ENCODE measurements around the gene ATP8B4.
"Not testable (repeated sequence)": the region's sequence is repeated elsewhere in the genome, so short reads cannot be mapped to it uniquely, and the experiment has no call there.

ATP8B4 gene

DNA sequence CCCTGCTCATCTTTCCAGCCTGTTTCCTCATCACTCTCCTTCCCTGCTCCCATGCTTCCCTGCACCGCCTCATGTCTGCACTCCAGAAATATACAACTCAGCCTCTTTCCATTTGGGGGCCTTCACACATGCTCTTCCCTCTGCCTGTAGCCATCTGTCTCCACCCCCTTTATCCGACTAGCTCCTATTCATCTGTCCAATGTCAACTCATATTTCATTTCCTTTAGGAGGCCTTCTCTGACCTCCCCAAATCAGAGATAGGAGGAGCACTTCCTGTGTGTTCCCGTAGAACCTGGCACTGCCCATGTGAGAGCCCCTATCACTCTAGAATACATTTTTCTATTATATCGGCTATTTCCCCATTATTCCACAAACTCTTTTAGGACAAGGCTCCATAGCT is 10.6 kb downstream of the ATP8B4 start:
- no peak for DNase-seq

DNA sequence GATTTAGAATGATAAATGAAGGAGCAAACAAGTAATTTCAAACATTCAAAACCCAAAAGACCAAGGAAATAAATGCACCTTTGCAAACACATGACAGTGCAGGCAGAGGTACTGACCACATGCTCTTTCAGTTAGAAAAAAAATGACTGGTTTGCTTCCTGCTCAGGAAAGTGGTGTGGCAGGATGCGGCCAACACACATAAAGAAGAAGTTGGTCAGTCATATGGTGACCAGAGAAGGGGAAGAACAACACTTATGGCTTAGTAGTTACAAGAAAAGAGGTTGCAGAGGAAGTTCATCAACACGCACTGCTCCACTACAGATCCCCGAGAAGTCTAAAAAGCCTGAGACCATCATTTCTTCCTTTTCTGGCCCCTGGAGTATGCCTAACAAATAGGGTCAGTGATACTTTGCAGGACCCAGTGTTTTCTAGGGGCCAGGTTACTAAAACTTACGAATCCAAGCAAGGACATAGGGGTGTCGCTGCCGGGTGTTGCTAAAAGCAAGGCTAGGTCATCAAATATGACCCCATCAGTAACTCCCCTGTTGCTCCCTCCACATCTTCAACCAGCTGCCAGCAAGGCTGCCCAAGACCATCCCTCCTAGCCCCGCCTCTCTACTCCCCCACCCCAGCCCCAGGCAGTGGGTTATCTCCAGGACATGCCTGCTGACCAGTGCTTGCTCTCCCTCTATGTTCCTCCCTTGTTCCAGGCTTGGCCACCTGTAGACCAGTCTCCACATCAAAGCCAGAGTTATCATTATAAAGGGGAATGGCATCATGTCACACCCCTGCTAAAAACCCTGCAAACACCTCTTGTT is 11.2 kb downstream of the ATP8B4 start:
- DNase-seq = no peak

DNA sequence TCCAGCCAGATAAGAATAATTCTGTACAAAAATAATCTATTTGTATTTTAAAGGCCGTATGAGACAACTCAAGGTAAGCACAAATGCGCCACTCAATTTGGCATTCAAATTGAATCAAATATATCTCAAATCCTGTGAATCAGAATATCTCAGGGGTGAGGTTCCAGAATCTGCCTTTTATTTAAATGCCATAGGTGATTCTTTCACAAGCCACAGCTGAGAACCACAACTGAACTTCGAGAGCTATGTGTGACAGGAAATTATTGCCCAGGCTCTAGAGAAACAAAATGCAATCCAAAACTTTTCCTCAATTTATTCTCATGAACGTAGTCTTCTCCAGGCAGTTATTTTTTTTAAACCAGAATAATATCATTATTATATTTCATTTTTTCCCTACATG is 11.9 kb downstream of the ATP8B4 start:
- no peak for DNase-seq

DNA sequence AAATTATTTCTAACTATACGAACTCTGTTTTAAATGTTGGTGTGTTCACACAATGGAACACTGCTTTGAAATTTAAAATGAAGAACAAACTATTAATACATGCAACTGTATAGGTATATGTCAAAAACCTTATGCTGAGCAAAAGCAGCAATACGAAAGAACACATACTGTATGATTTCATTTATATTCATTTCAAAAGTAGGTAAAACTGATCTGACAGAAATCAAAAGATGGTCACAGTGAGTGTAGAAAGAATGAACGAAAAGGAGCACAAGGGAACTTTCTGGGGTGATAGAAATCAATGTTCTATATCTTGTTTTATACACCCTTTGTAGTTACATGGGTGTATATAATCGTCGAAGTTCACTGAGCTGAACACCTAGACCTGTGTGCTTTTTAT is 12.6 kb downstream of the ATP8B4 start:
- DNase-seq = no peak

DNA sequence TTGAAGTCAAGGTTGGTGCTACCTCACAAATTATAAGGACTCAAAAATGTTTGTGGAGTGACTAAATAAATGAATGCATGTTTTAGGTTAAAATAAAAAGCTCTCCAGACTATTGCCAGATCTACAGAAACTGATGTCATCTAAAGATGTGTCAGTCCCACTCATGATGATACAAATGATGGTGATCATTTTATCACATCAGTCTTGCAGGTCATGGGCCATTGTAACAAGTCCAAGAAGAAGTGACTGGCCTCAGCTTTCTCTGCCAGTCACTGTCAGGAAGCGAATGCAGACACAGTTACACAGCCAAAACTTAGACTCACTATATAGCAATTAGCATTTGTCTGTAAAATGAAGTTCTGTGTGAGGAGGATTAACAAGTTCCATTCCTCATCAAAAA is 18.5 kb downstream of the ATP8B4 start:
- no peak for DNase-seq

DNA sequence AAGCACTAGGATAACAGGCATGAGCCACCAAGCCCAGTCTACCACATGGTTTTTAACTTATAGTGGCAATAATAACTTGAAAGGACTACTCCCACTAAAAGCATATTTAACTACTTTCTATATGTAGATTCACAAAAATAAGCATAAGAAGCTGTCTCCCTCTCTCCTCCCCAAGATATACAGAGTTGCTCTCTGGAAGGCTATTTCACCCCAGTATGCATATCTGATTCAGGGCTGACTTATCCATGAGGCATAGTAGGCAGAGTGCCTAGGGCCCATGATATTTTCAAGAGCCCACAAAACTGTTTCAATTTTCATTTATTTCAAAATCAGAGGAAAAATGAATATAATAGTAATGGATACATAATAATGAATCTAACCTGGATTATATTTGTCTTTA is 20.5 kb downstream of the ATP8B4 start:
- no peak for DNase-seq

DNA sequence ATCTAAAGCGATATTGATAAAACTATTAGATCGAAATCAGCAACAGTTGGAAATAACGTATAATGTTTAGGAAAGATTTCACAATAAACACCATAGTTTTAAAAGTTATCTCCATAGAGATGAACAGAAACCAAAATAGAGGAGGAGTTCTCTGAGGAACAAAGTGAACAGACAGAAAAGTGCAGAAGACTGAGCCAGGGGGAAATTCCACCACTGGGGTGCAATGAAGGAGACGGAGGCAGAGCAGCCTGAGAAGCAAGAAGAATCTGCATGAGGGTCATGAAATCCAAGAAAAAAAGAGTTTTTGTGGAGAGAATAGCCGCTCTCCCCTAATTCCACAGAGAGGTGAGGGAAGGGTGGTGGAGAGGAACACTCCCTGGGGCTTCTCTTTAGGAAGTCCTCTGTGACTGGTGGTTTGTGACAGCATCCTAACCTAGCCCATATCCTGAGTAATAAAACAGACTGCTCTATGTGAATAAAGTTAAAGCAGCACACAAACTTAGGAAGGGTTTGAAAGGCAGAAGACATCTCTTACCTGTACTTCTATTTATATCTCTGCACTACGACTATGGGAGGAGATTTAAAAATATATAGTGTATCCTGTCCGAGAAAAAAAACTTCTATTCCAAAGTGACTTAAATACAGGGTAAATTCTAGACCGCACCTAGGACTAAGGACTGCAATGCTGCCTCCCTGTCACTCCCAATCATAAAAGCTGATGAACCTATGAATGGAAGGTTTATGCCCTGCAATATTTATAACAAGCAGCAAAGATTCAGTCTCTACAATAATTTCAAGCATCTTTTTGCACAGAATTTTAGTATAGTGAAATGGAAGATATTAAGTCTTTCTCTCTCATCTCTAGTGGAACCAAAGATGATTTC is 22.9 kb downstream of the ATP8B4 start:
- DNase-seq = no peak

DNA sequence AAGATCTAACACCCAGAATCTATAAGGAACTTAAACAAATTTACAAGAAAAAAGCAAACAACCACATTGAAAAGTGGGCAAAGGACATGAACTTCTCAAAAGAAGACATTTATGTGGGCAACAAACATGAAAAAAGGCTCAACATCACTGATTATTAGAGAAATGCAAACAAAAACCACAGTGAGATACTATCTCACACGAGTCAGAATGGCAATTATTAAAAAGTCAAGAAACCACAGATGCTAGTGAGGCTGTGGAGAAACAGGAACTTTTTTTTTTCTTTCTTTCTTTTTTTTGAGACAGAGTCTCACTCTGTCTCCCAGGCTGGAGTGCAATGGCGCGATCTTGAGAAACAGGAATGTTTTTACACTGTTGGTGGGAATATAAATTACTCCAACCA is 29.6 kb downstream of the ATP8B4 start:
- DNase-seq = not testable (repeated sequence)

DNA sequence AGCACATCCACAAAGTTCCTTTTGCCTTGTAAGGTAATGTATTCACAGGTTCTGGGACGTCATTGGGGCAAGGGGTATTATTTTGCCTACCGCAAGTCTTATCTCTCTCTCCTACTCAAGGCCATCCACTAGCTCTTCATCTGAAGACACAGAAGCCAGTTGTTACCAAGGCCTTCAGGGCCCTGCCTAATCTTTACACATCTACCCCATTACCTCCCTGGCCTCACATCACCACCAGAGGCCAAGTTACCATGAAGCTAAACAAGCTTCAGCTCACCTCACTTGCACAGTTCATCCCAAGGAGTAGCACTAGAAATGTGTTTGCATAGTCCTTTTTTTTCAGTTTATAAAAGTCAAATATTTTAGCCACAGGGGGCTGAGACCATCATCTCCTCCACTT is 34.1 kb downstream of the ATP8B4 start:
- no peak for DNase-seq

DNA sequence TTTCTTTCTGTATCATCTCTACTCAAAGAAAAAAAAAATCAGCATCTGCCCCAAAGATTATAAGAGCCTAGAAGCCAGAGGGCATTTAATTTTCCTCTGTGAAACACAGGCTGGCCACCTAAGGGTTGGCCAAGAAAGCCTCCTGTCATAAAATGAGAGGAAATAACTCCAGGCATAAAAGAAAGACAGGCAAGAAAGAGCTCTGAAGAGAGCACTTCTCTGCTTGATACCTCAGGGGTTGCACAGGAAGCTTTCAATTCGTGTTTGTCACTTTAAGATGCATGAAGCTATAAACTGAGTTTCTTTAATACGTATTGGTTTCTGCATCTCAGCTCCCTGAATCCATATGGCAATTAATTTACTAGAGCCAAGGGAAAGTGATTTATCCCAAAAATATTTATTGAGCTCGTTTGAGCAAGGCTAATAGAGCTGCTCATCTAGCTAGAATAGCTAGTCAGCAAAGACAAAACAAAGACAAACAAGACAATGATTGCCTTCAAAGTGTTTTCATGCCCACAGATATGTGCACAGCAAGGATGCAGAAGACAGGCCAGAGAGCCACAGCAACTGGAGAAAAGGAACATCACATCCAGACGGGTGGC is 35.5 kb downstream of the ATP8B4 start:
- DNase-seq = no peak

DNA sequence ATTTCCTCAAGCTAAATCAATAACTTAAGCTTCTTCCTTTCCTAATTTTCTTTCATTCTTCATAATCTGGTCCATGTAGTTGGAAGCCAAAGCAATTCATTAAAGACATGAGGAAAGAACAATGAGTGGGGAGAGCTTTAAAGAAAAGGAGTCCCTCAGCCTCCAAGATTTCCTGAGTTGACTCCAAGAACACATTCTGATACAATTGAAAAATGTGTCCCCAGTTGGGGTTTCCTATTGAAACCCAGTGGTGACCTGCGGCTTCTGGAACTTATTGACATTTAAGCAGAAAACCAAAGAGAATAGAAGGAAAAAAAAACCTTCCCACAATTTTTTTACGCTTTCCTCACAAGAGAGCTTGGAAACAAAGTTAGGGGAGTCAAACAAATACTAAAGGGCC is 37.0 kb downstream of the ATP8B4 start:
- DNase-seq = no peak

DNA sequence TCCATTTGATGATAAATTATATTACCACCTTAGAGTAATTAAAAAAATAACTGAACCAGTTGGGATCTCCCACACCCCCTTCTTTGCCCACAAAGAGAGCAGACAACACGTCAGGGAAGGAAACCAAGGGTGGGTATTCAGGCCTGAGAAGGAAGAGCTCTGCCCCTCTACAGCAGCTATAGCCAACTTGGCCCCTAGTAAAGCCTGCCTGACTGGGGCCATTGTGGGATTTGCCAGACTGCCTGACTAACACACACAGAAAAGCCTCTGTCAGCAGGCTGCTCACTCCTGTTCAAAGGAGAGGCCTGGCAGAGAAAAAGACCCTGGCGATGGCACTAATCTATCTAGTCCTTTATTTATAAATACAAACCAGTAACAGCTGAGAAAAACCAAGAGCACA is 41.4 kb downstream of the ATP8B4 start:
- DNase-seq = no peak

DNA sequence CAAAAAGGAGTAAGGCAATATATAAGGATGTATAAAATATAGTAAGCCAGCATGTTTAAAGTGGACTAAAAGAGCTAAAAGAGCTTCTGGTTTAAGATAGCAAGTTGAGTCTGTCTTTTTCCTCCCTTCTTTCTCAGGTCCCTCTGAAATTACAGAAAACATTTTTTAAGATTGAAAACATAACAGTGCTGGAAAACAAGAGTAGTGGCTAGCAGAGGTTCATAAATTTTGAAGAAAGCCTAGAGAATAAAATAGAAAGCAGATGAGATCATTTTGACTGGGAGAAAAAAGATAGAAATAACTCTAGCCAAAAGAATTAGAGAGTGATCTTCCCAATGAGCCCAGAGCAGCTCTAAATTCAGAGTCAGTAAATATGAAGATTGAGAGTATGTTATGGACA is 41.9 kb downstream of the ATP8B4 start:
- DNase-seq = no peak

DNA sequence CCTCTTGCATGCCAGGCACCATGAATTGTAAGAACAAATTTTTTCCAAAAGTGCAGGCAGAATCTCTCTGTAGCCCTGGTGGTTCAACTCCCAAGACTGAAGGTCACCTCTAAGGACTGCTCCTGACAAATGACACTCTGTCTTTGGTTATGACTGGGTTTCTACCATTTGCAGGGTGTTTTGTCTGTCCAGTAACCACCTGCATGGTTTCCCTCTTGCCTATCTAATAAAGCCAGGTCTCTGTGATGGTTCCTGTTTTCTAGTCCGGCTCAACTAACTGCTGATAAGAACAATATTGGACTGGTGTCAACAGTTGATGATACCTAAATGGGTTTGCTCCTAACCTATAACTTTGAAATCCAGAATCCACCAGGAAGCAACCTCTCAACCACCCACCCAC is 43.7 kb downstream of the ATP8B4 start:
- no peak for DNase-seq

DNA sequence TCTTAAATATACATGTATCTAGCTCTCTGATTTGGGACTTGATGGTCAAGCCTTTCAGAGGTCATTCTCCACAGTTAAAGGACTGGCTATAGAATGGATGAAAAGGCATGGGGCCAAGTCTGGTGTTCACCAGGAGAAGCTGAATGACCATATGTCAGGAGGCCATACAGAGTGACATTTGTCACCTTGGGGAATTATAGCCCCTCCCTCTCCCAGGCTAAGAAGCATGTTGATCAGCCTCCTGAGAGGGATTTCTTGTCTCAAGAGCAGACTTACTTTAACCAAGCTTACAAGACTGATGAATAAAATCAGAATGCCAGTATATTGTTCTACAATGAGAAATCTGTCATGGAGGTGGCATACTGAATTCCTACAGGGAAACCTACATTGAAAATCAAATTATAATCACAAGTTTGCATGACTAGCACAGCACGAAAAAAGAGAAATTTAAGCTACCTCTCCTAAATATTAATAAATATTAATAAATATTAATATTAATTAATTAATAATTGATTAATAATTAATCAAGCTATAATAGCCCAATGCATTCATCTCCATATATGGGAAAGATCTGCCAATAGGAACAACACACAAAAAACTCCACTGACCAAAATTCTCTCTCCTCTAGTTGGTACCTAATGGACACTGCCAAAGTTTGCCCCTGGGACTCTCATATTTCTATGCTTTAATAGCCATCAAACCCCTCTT is 47.3 kb downstream of the ATP8B4 start:
- DNase-seq = no peak

DNA sequence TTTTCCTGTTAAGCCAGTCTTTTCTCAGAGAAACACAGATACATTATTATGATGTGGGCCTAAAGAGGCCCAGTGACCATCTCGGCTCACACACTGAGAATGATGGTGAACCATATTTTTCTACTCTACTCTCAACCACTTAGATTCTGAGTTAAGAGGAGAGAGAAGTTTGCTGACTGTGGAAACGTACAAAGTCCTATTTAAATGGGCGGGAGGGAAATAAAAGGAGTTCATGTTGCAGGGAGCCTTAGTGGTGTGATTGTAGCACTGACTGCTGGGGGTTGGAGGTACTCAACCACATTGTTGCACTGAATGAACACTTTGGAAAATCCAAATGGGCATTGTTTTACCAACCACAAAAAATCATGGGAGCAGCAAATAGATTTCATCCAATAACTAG is 51.0 kb downstream of the ATP8B4 start:
- no peak for DNase-seq

DNA sequence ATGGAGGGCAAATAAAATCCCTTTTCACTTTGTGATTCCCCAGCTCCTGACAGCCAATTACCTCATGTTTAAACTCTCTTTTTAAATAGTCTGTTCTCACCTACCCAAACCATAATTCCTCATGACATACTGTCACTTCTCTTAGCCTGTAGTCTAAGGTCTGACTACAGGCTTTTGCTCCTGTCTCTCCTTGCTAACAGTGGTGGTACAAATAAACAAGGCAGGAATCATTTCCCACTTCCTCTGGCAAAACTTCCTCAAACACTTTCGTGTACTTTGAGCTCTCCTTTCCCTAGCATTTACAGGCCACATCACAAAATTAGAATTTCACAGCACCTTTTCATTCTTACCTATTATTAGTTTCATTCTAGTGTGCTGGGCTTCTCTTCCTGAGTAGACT is 51.8 kb downstream of the ATP8B4 start:
- DNase-seq = no peak

DNA sequence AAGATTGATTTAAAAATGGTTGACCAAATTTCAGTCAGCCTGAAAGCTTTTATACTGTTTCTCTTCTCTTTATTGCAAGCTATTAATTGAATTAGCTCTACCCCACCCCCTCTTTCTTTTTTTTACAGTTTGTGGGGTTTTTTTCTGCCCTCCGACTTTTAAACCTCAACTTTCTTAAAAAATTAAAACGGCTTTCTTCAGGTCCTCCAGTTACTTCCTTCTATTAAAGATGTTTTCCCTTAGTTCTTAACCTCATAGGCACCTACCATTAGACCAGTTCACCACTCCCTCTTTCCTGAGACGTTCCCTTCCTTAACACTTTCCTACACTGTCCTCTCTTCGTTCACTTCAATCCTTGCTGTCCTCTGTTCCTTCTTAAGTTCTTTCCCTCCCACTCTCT is 52.4 kb downstream of the ATP8B4 start:
- no peak for DNase-seq

DNA sequence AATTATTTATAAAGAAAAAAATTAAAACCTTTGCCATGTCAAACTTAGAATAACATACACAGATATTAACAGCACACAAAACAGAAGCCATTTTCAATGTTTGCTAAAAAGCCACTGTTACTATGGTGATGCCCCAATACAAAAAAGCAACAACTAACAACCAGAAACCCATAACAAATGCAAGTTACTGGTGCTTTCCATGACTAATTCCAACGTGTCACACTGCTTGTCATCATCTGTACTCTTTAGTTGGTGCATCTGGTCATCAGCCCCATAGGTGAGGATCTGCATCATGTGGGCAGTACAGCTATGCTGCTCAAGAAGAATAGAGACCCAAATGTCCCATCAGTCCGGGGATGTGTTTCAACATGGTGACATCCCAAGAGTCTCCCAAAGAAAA is 52.8 kb downstream of the ATP8B4 start:
- peak; percentile 36 for DNase-seq

DNA sequence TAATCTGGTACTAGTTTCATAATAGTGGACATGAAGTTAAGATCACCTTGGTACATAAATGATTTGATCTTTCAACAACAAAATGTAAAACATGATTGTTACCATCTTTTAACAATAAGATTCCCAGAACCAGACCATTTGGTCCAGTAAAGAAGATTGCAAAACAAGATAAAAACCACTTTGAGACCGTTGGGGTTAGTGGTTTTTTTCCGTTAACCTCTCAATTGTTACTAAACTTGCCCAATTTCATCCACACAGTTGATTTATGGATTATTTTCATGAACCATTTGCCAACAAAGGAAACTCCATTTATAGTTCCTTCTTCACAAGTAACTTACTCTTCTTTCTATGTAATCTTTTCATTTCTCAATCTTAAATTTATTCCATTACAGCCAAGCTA is 53.8 kb downstream of the ATP8B4 start:
- DNase-seq = no peak

DNA sequence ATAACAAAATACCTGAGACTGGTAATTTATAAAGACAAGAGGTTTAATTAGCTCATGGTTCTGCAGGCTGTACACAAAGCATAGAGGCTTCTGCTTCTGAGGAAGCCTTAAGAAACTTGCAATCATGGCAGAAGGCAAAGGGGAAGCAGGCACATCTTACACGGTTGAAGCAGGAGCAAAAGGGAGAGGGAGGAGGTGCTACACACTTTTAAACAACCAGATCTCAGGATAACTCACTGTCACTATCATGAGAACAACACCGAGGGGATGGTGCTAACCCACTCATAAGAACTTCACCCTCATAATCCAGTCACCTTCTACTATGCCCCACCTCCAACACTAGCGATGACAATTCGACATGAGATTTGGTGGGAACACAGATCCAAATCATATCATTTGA is 54.4 kb downstream of the ATP8B4 start:
- DNase-seq = no peak

DNA sequence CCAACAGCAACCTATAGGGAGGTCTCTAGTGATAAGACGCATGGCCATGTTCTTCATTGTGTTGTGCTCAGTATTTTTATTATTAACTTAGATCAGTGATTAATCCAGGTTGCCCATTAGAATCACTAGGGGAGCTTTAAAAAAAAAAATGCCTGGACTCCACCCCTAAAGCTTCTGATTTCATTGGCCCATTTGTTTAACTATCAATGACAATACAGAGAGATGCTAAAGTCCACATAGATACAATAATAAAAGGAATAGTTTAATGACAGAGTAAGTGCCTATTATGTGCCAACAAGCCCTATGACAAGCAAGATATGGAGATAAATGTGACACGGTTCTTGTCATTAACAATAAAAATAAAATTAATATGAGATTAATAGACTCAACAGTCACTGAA is 55.8 kb downstream of the ATP8B4 start:
- DNase-seq = no peak

DNA sequence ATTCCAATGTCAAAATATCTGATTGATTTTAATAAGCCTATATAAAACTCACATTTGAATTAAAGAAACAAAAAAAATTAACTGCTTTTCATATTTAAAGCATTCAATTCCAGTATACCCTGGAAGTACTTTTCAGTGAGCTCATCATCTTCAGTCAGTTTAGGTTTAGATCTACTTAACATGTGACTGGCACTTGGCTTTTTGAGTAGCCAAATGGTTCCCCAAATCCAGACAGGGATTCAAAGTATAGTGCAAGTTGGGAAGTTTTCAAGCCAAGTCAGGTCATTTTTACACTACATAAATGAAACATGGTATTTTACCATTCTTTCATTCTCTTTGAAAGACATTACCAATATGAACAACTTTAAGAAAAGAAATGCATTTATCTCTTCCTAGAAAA is 57.5 kb downstream of the ATP8B4 start:
- DNase-seq = no peak

All from stimulated activated CD8-positive, alpha-beta memory T cell treated with anti-CD3 and anti-CD28 coated beads, Interleukin-4, amount 100 ng/mL, for 48 hours (primary cell).